ENCODE results near the gene CTBP2.
"Not testable (repeated sequence)": the region's sequence is repeated elsewhere in the genome, so short reads cannot be mapped to it uniquely, and the experiment has no call there.

Gene CTBP2

DNA sequence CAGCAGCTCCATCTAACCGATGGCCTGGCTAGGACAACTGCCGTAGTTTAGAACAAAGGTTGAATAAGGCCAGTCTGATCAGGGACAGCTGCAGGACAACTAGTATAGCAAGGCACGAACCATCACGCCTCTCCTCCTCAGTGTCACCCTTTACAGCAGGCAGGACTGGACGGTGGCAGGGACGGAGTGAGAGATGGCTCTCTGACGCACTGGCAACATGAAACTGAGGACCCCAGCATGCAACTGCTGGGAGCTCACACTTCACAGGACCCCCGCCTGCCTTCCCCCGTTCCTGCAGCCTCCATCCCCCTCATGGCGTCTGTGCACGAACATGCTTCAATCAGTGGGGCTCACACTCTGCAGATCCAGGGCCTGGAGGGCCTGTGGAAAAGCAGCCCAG is 164.8 kb downstream of the CTBP2 start:
- Histone ChIP-seq H3K9me3 (ENCODE audit: control insufficient read depth, low read length) (no peaks in the 10 kb centered on the region), H3K27me3 (ENCODE audit: control insufficient read depth, insufficient read depth, low read length) (no peaks in the 10 kb centered on the region), H3K36me3 (ENCODE audit: control insufficient read depth, insufficient read depth, low read length) (peaks cover 31% of the 10 kb centered on the region), H3K9ac (ENCODE audit: low read length) (no peak overlapping the region), H3K4me1 (ENCODE audit: control insufficient read depth, insufficient read depth, low read length) (peaks cover 15% of the 10 kb centered on the region), H3K4me3 (ENCODE audit: low read length) (no peak overlapping the region)

DNA sequence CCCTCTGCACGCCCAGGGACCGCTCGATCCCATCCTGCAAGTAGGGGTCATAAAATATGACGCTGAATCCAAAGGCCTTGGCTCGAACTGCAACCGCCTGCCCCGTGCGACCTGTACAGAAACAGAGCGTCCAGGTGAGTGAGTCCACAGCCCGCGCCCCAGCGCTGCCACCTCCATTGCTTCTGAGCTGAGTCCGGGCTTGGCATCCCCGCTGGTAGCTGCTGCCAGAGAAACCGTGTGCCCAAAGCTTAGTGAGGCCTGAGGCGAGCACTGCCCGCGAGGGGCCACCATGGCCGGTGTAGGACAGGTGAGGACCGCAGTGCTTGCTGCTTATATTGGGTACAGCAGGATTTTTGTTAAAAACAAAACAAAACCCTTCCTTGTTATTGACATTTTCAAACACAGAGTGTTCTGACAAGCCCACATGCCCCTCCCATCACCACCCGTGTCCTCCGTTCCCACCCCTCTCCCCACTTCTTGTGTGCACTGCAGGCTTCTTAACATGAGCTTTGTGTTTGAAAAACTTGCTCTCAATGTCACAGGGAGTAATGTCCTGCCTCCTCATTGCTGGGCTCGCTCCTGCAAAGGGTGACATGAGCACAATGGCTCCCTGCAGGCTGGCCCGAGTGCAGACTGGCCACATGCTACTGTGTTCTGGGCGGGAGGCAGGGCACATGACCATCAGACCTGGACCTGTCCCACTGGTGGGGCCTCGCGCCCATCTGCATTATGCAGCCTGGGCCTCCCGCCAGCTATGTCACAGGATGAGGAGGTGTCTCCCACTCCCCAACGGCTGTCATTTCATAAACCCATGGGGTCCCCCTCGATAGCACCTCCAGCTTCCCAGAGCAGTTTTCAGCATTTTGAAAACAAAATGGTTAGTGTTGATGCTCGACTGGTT is 165.5 kb downstream of the CTBP2 start:
- Histone ChIP-seq H3K9ac (ENCODE audit: low read length) (no peak overlapping the region), H3K9me3 (ENCODE audit: control insufficient read depth, low read length) (no peaks in the 10 kb centered on the region), H3K4me1 (ENCODE audit: control insufficient read depth, insufficient read depth, low read length) (peaks cover 9% of the 10 kb centered on the region), H3K27me3 (ENCODE audit: control insufficient read depth, insufficient read depth, low read length) (no peaks in the 10 kb centered on the region), H3K36me3 (ENCODE audit: control insufficient read depth, insufficient read depth, low read length) (peaks cover 34% of the 10 kb centered on the region), H3K4me3 (ENCODE audit: low read length) (no peak overlapping the region)

DNA sequence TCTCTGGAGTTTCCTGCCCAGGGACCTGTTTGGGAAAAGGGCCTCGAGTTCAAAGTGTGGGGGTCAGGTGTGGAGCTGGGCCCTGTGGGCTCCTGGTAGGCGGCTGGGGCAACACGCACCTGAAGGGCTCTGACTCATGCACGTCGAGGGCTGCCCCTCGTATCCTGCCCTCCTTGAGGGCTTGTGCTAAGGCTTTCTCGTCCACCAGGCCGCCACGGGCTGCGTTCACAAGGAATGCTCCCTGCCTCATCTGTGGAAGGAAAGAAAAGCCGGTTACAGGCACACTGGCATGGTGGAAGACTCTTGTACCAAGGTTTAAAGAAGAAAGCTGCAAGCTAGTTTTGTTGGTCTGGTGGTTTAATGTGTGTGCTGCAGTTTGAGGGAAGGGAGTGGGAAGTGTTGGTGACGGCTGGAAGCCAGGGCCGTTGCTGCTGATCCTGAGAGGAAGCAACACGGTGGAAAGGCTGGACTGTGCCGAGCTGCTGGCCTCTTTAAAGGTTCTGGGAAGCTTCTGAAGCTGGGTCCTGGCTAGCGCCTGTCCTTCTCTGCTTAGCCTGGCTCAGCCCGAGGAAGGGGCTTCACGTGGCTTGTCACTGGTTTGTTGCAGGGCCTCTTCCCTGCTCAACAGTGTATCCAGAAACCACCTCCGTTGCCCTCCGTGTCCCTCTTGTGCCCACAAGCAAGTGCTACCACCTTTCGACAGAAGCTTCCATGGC is 166.5 kb downstream of the CTBP2 start:
- no peak overlapping the region for H3K4me3 ChIP-seq (ENCODE audit: low read length)
- no peaks in the 10 kb centered on the region for H3K27me3 ChIP-seq (ENCODE audit: control insufficient read depth, insufficient read depth, low read length)
- H3K36me3 ChIP-seq (ENCODE audit: control insufficient read depth, insufficient read depth, low read length) = peaks cover 34% of the 10 kb centered on the region
- H3K9ac ChIP-seq (ENCODE audit: low read length) = no peak overlapping the region
- peaks cover under 1% of the 10 kb centered on the region for H3K4me1 ChIP-seq (ENCODE audit: control insufficient read depth, insufficient read depth, low read length)
- H3K9me3 ChIP-seq (ENCODE audit: control insufficient read depth, low read length) = no peaks in the 10 kb centered on the region

DNA sequence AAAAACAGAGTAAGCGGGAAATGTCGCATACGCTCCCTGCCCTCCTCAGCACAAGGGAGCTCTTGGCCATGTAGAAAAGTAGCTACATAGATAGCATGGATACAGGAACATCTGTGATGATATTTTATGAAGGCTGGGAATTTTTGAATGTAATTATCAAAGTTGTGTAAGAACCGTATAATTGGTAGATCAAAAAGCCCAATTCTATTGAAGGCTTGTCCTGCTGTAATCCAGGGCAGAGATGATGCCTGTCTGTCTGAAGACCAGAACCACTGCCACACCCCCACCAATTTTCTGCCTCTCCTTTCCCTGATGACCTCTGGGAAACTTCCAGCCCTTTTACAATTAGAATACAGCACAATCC is 167.0 kb downstream of the CTBP2 start:
- no peaks in the 10 kb centered on the region for H3K4me1 ChIP-seq (ENCODE audit: control insufficient read depth, insufficient read depth, low read length)
- no peak overlapping the region for H3K9ac ChIP-seq (ENCODE audit: low read length)
- H3K4me3 ChIP-seq (ENCODE audit: low read length) = no peak overlapping the region
- no peaks in the 10 kb centered on the region for H3K9me3 ChIP-seq (ENCODE audit: control insufficient read depth, low read length)
- H3K27me3 ChIP-seq (ENCODE audit: control insufficient read depth, insufficient read depth, low read length) = no peaks in the 10 kb centered on the region
- peaks cover 34% of the 10 kb centered on the region for H3K36me3 ChIP-seq (ENCODE audit: control insufficient read depth, insufficient read depth, low read length)

DNA sequence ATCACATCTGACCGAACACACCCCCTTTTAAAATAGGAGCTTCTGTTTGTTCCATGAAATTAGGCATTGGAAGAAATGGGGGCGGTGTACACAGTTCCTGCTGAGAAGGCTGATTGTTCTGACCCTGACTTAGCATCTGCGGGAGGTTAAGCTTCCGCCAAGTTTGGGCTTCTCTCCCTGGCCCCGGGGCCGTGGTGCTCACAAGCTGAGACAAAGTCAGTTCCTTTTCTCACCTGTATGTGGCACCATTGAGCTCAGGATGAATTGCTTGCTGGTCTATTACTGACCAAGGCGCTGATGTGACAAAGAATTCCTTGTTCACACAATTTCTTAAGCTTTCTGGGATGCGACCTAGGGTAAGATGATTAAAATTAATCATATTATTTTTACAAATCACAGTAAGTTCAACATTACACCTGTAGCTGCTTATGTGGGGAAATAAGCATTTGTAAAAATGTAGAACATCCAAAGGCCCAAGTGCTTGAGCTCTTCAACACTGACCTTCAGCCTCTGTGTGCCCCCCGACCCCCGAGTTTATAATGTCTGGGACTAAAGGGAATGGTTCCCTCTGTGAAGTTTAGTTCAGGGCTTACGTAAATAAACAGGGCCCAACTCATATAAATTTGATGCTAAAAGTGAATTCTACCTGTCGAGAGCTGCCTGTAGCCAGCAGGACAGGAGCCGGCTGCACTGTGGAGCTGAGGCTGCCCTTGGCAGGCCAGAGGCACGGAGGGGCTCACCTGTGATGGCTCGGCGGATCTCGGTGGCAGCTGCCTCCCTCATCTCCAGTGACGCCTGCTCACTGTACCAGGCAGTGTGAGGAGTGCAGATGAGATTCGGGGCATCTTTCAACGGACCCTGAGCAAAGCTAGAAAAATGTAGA is 167.7 kb downstream of the CTBP2 start:
- H3K9me3 ChIP-seq (ENCODE audit: control insufficient read depth, low read length) = no peaks in the 10 kb centered on the region
- H3K36me3 ChIP-seq (ENCODE audit: control insufficient read depth, insufficient read depth, low read length) = peaks cover 34% of the 10 kb centered on the region
- H3K4me1 ChIP-seq (ENCODE audit: control insufficient read depth, insufficient read depth, low read length) = no peaks in the 10 kb centered on the region
- no peak overlapping the region for H3K4me3 ChIP-seq (ENCODE audit: low read length)
- H3K9ac ChIP-seq (ENCODE audit: low read length) = no peak overlapping the region
- no peaks in the 10 kb centered on the region for H3K27me3 ChIP-seq (ENCODE audit: control insufficient read depth, insufficient read depth, low read length)

DNA sequence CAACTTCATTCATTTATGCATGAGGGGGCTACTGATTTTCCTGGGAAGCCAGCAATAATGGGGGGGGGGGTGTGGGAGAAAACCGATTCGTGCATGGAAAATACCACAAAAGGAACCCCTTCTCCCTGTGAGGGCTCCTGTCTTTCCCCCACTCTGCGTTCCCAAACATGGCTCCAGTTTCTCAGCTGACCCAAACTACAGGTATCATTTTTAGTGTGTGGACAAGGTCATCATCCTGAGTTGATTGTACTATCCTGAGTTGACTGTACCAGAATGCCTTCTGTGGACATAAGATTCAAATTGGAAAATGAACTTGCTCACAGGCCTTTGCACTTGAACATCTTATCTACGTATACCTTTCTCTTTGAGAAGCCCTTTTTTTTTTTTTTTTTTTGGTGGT is 168.5 kb downstream of the CTBP2 start:
- Histone ChIP-seq H3K4me1 (ENCODE audit: control insufficient read depth, insufficient read depth, low read length) (no peaks in the 10 kb centered on the region), H3K36me3 (ENCODE audit: control insufficient read depth, insufficient read depth, low read length) (peaks cover 34% of the 10 kb centered on the region)

DNA sequence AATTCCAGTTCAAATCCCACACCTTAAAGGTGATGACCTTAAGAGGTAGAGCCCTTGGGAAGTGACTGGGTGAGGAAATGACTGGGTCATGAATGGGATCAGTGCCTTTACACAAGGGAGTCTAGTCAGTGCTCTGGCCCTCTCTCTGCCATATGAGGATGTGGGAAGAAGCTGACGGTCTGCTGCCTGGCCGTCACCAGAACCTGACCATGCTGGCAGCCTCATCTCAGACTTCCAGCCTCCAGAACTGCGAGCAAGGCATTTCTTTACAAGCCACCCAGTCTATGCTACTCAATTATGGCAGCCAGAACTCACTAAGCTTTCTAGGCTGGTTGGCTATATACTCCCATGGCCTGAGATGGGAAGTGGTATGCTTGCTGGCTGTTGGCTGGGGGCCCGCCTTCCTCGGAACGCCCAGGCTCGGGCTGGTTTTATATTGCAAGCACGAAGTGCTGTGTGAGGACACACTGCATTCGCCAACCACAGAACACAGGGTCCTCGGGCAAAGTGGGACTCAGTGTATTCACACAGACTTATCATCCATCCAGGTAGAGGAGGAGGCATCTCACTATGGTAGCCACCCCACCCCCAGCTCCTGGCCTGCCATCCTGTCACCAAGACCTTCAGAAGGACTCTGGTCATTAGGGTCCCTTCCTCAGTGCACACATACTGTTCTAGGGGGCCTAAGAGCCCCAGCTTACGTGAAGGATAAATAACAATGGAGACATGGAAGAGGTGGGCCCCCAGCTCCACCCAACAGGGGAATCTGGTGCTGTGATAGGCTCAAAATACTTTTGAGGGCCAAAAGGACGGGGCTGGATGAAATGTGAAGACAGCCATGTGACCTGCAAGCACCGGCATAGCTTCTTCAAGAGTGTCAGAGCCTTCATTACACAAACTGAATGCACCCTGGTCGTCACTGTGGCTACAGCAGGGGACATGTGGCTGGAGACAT is 169.4 kb downstream of the CTBP2 start:
- Histone ChIP-seq H3K9ac (ENCODE audit: low read length) (no peak overlapping the region), H3K36me3 (ENCODE audit: control insufficient read depth, insufficient read depth, low read length) (peaks cover 34% of the 10 kb centered on the region), H3K4me1 (ENCODE audit: control insufficient read depth, insufficient read depth, low read length) (no peaks in the 10 kb centered on the region), H3K9me3 (ENCODE audit: control insufficient read depth, low read length) (no peaks in the 10 kb centered on the region), H3K4me3 (ENCODE audit: low read length) (no peak overlapping the region), H3K27me3 (ENCODE audit: control insufficient read depth, insufficient read depth, low read length) (no peaks in the 10 kb centered on the region)

More for the DNA sequence above, 168.5 kb downstream of the CTBP2 start:
- Histone ChIP-seq H3K27me3 (ENCODE audit: control insufficient read depth, insufficient read depth, low read length) (no peaks in the 10 kb centered on the region), H3K9ac (ENCODE audit: low read length) (no peak overlapping the region), H3K9me3 (ENCODE audit: control insufficient read depth, low read length) (no peaks in the 10 kb centered on the region), H3K4me3 (ENCODE audit: low read length) (no peak overlapping the region)

DNA sequence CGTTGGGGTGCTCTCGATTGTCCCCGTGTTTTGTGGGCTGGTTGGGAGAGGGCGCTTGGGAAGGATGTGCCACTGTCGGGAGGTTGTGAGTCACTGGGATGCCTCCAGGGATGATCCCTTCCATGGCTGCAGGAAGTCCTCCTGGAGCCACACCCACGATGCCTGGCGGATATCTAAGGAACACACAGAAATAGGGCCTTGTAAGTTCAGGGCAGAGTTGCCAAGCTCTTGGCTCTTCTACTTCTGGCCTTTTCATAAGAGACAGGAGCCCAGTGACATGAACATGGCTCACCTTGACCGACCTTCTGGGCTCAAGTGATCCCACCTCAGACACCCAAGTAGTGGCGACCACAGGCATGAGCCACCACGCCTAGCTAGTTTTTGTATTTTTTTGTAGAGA is 170.8 kb downstream of the CTBP2 start:
- H3K4me3 ChIP-seq (ENCODE audit: low read length) = no peak overlapping the region
- H3K36me3 ChIP-seq (ENCODE audit: control insufficient read depth, insufficient read depth, low read length) = peaks cover 27% of the 10 kb centered on the region
- H3K9ac ChIP-seq (ENCODE audit: low read length) = no peak overlapping the region
- no peaks in the 10 kb centered on the region for H3K9me3 ChIP-seq (ENCODE audit: control insufficient read depth, low read length)
- no peaks in the 10 kb centered on the region for H3K4me1 ChIP-seq (ENCODE audit: control insufficient read depth, insufficient read depth, low read length)
- no peaks in the 10 kb centered on the region for H3K27me3 ChIP-seq (ENCODE audit: control insufficient read depth, insufficient read depth, low read length)

DNA sequence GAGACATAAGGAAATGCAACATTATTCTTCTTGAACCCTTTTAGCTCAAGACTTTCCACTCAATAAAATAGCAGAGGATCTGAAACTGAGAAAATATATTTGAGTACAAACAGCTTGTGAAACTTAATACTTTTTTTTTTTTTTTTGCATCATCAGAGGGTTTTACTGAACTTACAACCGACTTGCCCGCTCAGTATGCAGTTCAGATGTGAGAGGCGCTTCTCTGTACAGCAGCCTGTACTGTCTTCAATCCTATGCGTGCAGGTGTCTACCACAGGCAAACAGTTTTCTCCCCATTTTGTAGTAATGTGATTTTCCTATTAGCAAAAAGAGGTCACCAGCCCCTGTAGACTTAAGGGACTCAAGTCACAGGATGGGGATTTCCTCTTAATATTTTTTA is 171.6 kb downstream of the CTBP2 start:
- not testable (repeated sequence) for H3K27me3 ChIP-seq (ENCODE audit: control insufficient read depth, insufficient read depth, low read length); H3K4me3 ChIP-seq (ENCODE audit: low read length); H3K9ac ChIP-seq (ENCODE audit: low read length); H3K9me3 ChIP-seq (ENCODE audit: control insufficient read depth, low read length); H3K4me1 ChIP-seq (ENCODE audit: control insufficient read depth, insufficient read depth, low read length)
- H3K36me3 ChIP-seq (ENCODE audit: control insufficient read depth, insufficient read depth, low read length) = peaks cover 22% of the 10 kb centered on the region

DNA sequence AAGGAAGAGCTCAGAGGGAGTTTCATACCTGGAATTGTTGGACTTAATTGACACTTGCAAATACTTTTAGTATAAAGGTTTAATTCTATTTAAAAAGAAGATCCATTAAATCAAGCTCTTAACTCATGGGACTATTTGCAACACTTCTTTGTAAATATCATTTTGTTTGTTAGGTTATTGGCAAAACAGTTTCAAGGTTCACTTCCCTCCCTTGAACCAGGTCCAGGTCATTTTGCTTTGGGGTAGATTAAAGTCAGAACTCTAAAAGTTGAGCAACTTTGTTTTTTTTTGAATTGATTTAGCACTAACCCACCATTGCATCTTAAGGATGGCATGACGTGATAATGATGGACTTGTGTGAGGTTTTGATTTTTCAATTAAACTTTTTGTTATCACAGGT is 172.6 kb downstream of the CTBP2 start:
- Histone ChIP-seq H3K36me3 (ENCODE audit: control insufficient read depth, insufficient read depth, low read length) (peaks cover 12% of the 10 kb centered on the region), H3K9ac (ENCODE audit: low read length) (no peak overlapping the region)

DNA sequence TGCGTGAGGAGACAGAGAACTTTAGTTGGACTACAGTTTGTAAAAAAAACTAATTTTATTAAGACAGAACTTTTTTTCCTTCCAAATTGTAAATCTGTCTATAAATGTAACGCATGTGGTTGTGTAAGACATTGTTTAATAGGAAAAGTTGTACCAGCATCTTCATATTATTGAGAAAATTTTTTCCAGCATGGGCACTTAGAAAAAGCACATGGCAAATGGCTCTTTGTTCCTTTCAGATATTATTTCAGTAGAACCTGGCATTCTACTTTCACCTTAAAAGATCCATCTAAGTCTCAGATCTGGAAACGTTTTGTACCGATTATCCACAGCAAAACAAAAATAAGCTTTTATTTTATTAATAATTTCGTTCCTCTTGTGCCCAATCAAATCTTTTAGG is 175.2 kb downstream of the CTBP2 start:
- Histone ChIP-seq H3K36me3 (ENCODE audit: control insufficient read depth, insufficient read depth, low read length) (peaks cover 6% of the 10 kb centered on the region), H3K27me3 (ENCODE audit: control insufficient read depth, insufficient read depth, low read length) (no peaks in the 10 kb centered on the region), H3K4me1 (ENCODE audit: control insufficient read depth, insufficient read depth, low read length) (no peaks in the 10 kb centered on the region), H3K9ac (ENCODE audit: low read length) (no peak overlapping the region), H3K9me3 (ENCODE audit: control insufficient read depth, low read length) (no peaks in the 10 kb centered on the region), H3K4me3 (ENCODE audit: low read length) (no peak overlapping the region)

More for the DNA sequence above, 172.6 kb downstream of the CTBP2 start:
- no peaks in the 10 kb centered on the region for H3K27me3 ChIP-seq (ENCODE audit: control insufficient read depth, insufficient read depth, low read length)
- no peaks in the 10 kb centered on the region for H3K9me3 ChIP-seq (ENCODE audit: control insufficient read depth, low read length)
- H3K4me3 ChIP-seq (ENCODE audit: low read length) = no peak overlapping the region
- no peaks in the 10 kb centered on the region for H3K4me1 ChIP-seq (ENCODE audit: control insufficient read depth, insufficient read depth, low read length)

Measured in mucosa of stomach (tissue), 1 donor.